ENCODE measurements around the gene WNK2. TPM values are rescaled to one million over a fixed set of nuclear protein-coding genes. Genes with fewer than 3 reads are reported as not detected.
A peak's percentile ranks its signal among the peaks of the same experiment; 100 is the strongest.

The WNK2 gene
- total and polyA plus RNA-seq, 8 donors, result 0.93 to 10.4 (median 7.4) TPM

DNA sequence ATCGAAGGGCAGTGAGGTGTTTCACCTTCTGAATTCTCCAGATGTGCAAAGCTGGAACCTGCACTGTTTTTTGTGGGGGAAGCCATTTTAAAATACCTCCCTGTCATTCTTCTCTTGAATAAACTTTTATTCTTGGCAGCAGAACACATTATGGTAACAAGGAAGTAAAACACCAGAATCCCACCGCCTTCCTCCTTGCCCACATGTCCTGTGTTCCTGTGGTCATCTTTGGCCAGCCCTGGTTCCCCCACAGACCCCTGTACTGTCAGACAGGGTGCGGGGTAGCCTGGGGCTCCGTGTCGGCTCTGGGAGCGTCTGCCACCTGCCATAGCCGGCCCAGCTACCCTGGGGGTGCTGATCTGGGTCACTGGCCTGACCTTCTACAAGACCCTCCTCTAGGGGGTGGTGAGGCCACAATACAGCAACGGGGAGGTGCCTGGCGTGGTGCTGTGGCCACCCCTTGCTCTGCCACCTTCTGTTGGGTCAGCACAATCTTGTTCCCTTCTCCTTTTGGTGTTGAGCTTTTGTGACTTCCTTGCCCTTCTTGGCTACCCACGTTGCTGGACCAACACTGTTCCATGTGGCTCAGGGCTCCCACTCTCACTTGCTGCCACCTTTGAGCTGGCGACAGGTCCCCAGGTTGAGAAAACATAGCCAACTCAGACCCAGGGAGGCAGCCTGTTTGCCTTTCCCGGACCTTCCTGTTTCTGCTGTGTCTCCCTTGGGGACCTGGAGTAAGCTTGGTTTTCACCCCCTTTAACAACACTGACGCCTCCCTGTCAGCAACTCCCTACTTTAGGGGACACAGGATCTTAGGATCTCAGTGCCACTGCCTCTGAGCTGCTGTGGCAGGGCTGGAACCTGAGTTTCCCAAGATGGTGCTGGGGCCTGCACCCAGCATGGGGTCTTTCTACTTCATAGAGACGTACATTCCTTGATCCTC is 4.8 kb downstream of the WNK2 start:
- intact Hi-C loops (cut with DNase I), result no loop called here
- Histone ChIP-seq H3K36me3 (no peaks in the 10 kb centered on the region), H3K4me3 (no peak overlapping the region), H3K9me3 (no peaks in the 10 kb centered on the region), H3K27ac (no peak overlapping the region), H3K4me1 (peaks cover 3 to 14% of the 10 kb centered on the region in 2 donors), H3K27me3 (peaks cover 13 to 42% of the 10 kb centered on the region in 2 donors)
- DNase-seq, result peak in 1 of 4 donors; percentile 52
- no peak for ATAC-seq
- TF ChIP-seq, protein P1, sequence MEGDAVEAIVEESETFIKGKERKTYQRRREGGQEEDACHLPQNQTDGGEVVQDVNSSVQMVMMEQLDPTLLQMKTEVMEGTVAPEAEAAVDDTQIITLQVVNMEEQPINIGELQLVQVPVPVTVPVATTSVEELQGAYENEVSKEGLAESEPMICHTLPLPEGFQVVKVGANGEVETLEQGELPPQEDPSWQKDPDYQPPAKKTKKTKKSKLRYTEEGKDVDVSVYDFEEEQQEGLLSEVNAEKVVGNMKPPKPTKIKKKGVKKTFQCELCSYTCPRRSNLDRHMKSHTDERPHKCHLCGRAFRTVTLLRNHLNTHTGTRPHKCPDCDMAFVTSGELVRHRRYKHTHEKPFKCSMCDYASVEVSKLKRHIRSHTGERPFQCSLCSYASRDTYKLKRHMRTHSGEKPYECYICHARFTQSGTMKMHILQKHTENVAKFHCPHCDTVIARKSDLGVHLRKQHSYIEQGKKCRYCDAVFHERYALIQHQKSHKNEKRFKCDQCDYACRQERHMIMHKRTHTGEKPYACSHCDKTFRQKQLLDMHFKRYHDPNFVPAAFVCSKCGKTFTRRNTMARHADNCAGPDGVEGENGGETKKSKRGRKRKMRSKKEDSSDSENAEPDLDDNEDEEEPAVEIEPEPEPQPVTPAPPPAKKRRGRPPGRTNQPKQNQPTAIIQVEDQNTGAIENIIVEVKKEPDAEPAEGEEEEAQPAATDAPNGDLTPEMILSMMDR (IDR thresholded peaks at IDR 0.05), result no peak

DNA sequence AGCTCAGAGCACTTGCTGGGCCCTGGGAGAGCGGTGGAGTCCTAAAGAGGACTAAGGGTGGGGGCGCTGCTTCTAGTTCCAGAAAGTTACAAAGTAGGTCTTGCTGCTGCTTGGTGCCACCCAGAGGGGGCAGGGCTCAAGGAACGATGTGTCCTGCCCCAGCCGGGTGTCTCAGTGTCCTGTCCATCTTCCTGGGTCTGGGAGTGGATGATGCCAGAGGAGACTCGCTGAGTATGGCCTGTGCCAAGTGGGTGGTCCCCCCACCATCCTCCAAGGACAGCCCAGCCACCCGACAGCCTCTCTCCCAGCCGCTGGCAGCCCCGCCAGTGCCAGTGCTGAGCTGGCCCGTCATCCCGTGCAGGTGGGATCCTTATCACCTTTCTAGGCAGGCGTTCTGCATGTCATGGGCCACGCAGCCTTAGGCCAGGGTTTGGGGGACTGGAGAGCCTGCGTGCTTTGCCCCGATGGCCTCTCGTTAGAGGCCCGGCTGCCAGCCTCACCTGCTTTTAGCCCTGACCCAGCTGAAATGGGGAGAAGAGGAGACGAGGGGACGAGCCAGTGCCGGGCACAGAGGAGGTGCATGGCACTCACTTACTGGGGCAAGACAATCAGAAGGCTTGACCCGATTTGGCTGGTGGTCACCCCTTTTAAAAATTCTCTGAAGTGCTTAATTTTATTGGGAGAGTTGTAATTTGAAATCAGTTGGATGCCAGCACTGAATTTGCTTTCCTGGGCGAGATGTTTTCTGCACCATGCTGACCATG is 5.6 kb downstream of the WNK2 start:
- peaks cover 5 to 33% of the 10 kb centered on the region in 2 donors for H3K27me3 ChIP-seq
- H3K27ac ChIP-seq, result no peak overlapping the region
- no peaks in the 10 kb centered on the region for H3K9me3 ChIP-seq
- peak in 1 of 4 donors; percentile 76 for DNase-seq
- TF ChIP-seq, protein P1 (IDR thresholded peaks at IDR 0.05), result no peak
- H3K4me1 ChIP-seq, result peaks cover under 1 to 6% of the 10 kb centered on the region in 2 donors
- H3K4me3 ChIP-seq, result no peak overlapping the region
- ATAC-seq, result no peak
- no peaks in the 10 kb centered on the region for H3K36me3 ChIP-seq
- intact Hi-C loops (cut with DNase I), result no loop called here

DNA sequence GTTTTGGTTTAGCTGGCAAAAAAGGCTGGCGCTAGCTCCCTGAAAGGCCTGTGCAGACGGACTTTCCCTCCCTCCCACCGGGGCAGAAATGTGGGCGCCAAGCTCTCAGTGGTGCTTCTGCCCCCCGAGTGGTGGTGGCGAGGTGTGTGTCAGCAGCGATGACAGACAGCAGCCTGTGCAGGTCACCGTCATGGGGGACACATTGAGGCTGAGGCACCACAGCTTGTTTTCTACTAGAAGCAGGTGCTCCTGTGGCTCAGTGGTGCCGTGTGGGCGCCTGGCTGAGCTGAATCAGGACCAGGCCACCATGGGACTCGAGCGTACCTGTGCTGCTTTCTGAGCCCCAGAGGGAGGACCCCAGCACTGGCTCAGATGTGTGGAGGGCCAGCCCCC is 6.2 kb downstream of the WNK2 start:
- intact Hi-C loops (cut with DNase I), result no loop called here
- DNase-seq (peak in 1 of 4 donors; percentile 53), ATAC-seq (no peak)
- Histone ChIP-seq H3K36me3 (no peaks in the 10 kb centered on the region), H3K9me3 (no peaks in the 10 kb centered on the region), H3K4me3 (no peak overlapping the region), H3K27me3 (peaks cover 2 to 28% of the 10 kb centered on the region in 2 donors), H3K4me1 (peaks cover 0 to under 1% of the 10 kb centered on the region in 2 donors), H3K27ac (no peak overlapping the region)
- TF ChIP-seq, protein P1 (IDR thresholded peaks at IDR 0.05), result no peak

DNA sequence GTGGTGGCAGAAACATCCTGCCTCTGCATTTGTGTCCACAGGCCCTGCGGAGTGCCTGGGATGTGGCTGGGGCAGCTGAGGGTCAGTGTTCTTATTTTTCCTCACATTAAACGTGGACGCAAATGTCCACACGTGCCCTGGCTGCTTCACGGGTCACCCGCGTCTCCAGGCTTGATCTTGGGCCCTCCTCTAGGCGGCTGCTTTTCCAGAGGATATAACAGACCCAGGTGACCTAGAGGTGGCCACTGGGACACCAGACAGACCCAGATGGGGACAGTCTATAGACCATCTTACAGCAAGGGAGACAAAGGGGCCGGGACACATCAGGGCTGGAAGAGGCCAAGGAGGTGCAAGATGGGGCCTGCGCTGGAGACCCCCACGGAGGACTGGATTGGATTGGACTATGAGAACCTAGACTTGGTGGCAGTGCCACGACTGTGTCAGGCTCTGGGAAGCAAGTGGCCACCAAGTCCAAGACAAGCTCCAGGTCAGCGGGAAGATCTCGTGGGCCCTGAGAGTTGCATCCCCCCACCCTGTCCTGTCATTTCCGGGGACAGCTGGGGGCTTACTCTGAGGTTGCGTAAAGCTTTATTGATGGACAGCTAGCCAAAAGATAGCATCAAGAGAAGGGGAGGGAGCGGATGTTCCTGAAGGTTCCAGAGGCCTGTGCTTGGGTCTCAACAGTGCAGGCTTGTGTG is 6.9 kb downstream of the WNK2 start:
- TF ChIP-seq, protein P1 (IDR thresholded peaks at IDR 0.05), result no peak
- peak in 1 of 4 donors; percentile 48 for DNase-seq
- H3K4me3 ChIP-seq, result no peak overlapping the region
- no peaks in the 10 kb centered on the region for H3K36me3 ChIP-seq
- ATAC-seq, result no peak
- no peaks in the 10 kb centered on the region for H3K9me3 ChIP-seq
- intact Hi-C loops (cut with DNase I), result no loop called here
- H3K27me3 ChIP-seq, result peaks cover 0 to 21% of the 10 kb centered on the region in 2 donors
- no peak overlapping the region for H3K27ac ChIP-seq
- H3K4me1 ChIP-seq, result no peaks in the 10 kb centered on the region
